ENCODE measurements around the gene ATN1.

The ATN1 gene

DNA sequence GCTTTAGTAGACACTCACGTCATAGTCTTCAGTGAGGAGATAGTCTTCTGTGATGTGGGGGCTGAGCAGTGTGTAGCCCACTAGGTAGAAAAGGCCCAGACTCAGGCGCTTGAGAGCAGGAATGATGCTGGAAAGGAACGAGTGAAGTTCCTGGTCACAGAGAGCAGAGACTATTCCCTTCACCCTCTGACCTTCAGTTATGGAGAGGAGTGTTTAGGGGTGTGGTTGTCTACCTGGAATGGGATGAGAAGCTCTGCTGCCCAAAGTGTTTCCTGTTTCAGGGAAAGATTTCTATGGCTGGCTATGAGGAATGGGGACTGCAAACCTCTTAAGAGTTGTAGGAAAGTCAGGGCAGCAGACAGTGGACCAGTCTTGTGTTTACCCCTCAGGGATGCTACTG is 51.7 kb downstream of the ATN1 start:
- TF ChIP-seq CEBPB (IDR thresholded peaks at IDR 0.05): no peak
- TF ChIP-seq ZBTB7A (IDR thresholded peaks at IDR 0.05; ENCODE audit: low read depth): no peak
- TF ChIP-seq YY1 (IDR thresholded peaks at IDR 0.05; ENCODE audit: low read depth): no peak
- TF ChIP-seq, protein P1, sequence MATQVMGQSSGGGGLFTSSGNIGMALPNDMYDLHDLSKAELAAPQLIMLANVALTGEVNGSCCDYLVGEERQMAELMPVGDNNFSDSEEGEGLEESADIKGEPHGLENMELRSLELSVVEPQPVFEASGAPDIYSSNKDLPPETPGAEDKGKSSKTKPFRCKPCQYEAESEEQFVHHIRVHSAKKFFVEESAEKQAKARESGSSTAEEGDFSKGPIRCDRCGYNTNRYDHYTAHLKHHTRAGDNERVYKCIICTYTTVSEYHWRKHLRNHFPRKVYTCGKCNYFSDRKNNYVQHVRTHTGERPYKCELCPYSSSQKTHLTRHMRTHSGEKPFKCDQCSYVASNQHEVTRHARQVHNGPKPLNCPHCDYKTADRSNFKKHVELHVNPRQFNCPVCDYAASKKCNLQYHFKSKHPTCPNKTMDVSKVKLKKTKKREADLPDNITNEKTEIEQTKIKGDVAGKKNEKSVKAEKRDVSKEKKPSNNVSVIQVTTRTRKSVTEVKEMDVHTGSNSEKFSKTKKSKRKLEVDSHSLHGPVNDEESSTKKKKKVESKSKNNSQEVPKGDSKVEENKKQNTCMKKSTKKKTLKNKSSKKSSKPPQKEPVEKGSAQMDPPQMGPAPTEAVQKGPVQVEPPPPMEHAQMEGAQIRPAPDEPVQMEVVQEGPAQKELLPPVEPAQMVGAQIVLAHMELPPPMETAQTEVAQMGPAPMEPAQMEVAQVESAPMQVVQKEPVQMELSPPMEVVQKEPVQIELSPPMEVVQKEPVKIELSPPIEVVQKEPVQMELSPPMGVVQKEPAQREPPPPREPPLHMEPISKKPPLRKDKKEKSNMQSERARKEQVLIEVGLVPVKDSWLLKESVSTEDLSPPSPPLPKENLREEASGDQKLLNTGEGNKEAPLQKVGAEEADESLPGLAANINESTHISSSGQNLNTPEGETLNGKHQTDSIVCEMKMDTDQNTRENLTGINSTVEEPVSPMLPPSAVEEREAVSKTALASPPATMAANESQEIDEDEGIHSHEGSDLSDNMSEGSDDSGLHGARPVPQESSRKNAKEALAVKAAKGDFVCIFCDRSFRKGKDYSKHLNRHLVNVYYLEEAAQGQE (IDR thresholded peaks at IDR 0.05; ENCODE audit: low read depth): no peak
- TF ChIP-seq, protein P2, sequence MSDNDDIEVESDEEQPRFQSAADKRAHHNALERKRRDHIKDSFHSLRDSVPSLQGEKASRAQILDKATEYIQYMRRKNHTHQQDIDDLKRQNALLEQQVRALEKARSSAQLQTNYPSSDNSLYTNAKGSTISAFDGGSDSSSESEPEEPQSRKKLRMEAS (IDR thresholded peaks at IDR 0.05): no peak
- no peak for TF ChIP-seq EGR1 (IDR thresholded peaks at IDR 0.05)
- TF ChIP-seq EP300 (IDR thresholded peaks at IDR 0.05; ENCODE audit: borderline replicate concordance): no peak
- no peak for TF ChIP-seq CREB1 (IDR thresholded peaks at IDR 0.05; ENCODE audit: low read depth)
- no peak for TF ChIP-seq RAD21 (IDR thresholded peaks at IDR 0.05; ENCODE audit: low read depth)
- no peak for TF ChIP-seq FOXM1 (IDR thresholded peaks at IDR 0.05; ENCODE audit: borderline replicate concordance, low read depth)
- TF ChIP-seq TEAD4 (IDR thresholded peaks at IDR 0.05): no peak
- TF ChIP-seq TCF12 (IDR thresholded peaks at IDR 0.05; ENCODE audit: low read depth): no peak
- no peak for TF ChIP-seq TAF1 (IDR thresholded peaks at IDR 0.05; ENCODE audit: low read depth)
- no peak for TF ChIP-seq NFIC (IDR thresholded peaks at IDR 0.05)
- TF ChIP-seq, protein P3, sequence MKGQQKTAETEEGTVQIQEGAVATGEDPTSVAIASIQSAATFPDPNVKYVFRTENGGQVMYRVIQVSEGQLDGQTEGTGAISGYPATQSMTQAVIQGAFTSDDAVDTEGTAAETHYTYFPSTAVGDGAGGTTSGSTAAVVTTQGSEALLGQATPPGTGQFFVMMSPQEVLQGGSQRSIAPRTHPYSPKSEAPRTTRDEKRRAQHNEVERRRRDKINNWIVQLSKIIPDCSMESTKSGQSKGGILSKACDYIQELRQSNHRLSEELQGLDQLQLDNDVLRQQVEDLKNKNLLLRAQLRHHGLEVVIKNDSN (IDR thresholded peaks at IDR 0.05): no peak

DNA sequence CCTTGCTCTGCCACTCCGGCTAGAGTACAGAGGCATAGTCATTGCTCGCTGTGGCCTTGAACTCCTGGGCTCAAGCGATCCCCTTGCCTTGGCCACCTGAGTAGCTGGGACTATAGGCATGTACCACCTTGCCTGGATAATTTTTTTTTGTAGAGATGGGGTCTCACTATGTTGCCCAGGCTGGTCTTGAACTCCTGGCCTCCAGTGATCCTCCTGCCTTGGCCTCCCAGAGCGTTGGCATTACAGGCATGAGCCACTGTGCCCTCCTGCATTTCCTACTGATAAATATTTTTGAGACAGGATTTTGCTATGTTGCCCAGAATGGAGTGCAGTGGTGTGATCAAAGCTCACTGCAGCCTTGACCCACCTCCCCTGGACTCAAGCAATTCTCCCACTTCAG is 52.3 kb downstream of the ATN1 start:
- no peak for TF ChIP-seq FOXM1 (IDR thresholded peaks at IDR 0.05; ENCODE audit: borderline replicate concordance, low read depth)
- no peak for TF ChIP-seq NFIC (IDR thresholded peaks at IDR 0.05)
- TF ChIP-seq, protein P1 (IDR thresholded peaks at IDR 0.05; ENCODE audit: low read depth): no peak
- TF ChIP-seq CREB1 (IDR thresholded peaks at IDR 0.05; ENCODE audit: low read depth): no peak
- no peak for TF ChIP-seq TAF1 (IDR thresholded peaks at IDR 0.05; ENCODE audit: low read depth)
- TF ChIP-seq EGR1 (IDR thresholded peaks at IDR 0.05): no peak
- TF ChIP-seq, protein P2 (IDR thresholded peaks at IDR 0.05): no peak
- TF ChIP-seq ZBTB7A (IDR thresholded peaks at IDR 0.05; ENCODE audit: low read depth): no peak
- no peak for TF ChIP-seq EP300 (IDR thresholded peaks at IDR 0.05; ENCODE audit: borderline replicate concordance)
- TF ChIP-seq TCF12 (IDR thresholded peaks at IDR 0.05; ENCODE audit: low read depth): no peak
- no peak for TF ChIP-seq RAD21 (IDR thresholded peaks at IDR 0.05; ENCODE audit: low read depth)
- TF ChIP-seq, protein P3 (IDR thresholded peaks at IDR 0.05): no peak
- no peak for TF ChIP-seq YY1 (IDR thresholded peaks at IDR 0.05; ENCODE audit: low read depth)
- no peak for TF ChIP-seq TEAD4 (IDR thresholded peaks at IDR 0.05)
- TF ChIP-seq CEBPB (IDR thresholded peaks at IDR 0.05): no peak

DNA sequence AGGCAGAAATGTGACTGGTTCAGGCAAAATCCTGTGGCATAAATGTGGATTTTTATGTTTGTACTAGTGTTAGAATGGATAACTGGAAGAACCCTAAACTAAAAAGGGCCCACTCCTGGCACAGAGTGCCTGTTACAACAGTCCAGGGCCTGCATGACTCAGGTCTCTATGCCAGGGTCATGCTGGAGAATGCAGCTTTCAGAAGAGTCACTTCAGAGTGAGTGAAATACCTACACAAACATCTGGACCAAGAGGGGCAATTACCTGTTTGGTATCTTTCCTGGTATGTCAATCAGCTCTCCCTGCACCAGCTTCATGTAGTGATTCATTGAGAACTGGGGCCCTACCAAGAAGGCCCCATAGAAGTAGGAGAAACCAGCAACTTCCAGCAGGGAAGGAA is 53.0 kb downstream of the ATN1 start:
- TF ChIP-seq, protein P3 (IDR thresholded peaks at IDR 0.05): no peak
- TF ChIP-seq, protein P2 (IDR thresholded peaks at IDR 0.05): no peak
- TF ChIP-seq FOXM1 (IDR thresholded peaks at IDR 0.05; ENCODE audit: borderline replicate concordance, low read depth) (no peak), CREB1 (IDR thresholded peaks at IDR 0.05; ENCODE audit: low read depth) (no peak), EGR1 (IDR thresholded peaks at IDR 0.05) (no peak), NFIC (IDR thresholded peaks at IDR 0.05) (no peak), TCF12 (IDR thresholded peaks at IDR 0.05; ENCODE audit: low read depth) (no peak), YY1 (IDR thresholded peaks at IDR 0.05; ENCODE audit: low read depth) (no peak), TAF1 (IDR thresholded peaks at IDR 0.05; ENCODE audit: low read depth) (no peak), RAD21 (IDR thresholded peaks at IDR 0.05; ENCODE audit: low read depth) (no peak), EP300 (IDR thresholded peaks at IDR 0.05; ENCODE audit: borderline replicate concordance) (no peak), CEBPB (IDR thresholded peaks at IDR 0.05) (no peak), ZBTB7A (IDR thresholded peaks at IDR 0.05; ENCODE audit: low read depth) (no peak), TEAD4 (IDR thresholded peaks at IDR 0.05) (no peak)
- TF ChIP-seq, protein P1 (IDR thresholded peaks at IDR 0.05; ENCODE audit: low read depth): no peak
